ENCODE measurements around the gene ANXA1.

The ANXA1 gene, protein sequence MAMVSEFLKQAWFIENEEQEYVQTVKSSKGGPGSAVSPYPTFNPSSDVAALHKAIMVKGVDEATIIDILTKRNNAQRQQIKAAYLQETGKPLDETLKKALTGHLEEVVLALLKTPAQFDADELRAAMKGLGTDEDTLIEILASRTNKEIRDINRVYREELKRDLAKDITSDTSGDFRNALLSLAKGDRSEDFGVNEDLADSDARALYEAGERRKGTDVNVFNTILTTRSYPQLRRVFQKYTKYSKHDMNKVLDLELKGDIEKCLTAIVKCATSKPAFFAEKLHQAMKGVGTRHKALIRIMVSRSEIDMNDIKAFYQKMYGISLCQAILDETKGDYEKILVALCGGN
- total RNA-seq = 259 to 868 reads per million in 2 experiments

DNA sequence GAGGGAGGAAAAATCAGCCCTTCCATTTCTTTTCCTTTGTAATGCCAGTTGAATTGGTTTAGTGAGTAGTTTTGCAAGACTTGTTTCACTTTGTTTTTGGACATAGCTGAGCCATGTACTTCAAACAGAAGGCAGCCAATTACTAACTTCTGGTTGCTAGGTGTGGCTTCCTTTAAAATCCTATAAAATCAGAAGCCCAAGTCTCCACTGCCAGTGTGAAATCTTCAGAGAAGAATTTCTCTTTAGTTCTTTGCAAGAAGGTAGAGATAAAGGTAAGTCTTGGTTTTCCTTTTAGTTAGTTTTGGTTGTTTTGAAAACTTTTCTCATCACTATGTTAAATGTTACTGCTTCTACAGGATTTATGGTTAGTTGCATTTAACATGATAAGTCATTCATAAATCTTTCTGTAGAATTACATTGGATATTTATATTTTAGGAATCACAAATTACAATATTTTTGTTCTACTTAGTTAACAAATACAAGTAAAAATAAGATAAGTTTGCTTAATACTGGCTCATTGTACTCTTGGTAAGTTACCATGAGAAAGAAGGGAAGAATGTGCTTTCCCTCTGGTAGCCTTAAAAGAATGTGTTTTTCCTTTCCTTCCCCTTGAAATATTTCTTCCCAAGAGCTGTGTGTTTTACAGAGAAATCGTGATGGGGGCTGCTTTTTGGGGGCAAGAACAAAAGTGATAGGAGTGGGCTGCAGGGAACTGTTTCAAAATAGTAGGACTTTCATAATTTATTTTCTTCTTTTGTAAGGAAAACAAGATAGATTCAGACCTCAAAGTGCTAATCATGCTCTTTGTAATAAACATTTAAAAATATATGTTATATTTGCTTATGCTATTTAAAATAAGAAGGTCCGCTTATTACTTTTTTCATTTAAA is at the start of gene ANXA1:
Gene ANXA1 (plus strand): TSS at position 213 of the 890 bp plus-strand sequence. CDS start 6,671 bp downstream, outside the sequence.
- DNase-seq (ENCODE audit: low read depth) = peak; percentile 7

DNA sequence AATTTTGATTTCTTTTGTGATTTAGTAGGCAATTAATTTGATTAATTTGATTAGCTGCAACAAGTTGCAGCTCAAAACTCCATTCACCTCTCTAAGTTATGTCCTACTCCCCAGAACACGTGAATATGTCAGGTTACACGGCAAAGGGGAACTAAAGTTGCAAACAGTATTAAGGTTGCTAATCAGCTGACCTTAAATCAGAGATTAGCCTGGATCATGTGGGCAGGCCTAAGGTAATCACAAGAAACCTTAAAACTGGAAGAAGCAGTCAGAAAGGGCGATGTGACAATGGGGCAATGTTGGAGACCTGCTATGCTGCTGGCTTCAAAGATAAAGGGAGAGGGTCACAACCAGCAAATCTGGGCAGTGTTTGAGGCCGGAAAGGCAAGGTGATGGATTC is 47.3 kb upstream of the ANXA1 start:
- no peak for DNase-seq (ENCODE audit: low read depth)

DNA sequence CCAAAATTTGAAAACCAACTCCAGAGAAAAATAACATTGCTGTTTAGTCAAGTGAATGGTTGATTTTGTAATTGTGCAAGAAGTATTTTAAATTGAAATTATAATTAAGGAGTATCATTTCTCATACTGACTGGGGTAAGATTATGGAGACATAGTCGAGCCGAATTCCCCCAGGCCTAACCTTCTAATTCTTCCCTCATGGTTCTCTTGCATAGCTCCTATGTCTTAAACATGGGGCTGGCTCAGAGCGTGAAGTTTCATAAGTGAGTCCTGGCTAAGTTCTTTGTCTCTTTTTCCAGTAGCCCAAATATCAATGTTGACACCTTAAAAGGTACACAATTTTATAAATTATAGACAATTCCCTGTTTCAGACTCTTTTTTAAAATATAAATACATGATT is 46.7 kb upstream of the ANXA1 start:
- no peak for DNase-seq (ENCODE audit: low read depth)

DNA sequence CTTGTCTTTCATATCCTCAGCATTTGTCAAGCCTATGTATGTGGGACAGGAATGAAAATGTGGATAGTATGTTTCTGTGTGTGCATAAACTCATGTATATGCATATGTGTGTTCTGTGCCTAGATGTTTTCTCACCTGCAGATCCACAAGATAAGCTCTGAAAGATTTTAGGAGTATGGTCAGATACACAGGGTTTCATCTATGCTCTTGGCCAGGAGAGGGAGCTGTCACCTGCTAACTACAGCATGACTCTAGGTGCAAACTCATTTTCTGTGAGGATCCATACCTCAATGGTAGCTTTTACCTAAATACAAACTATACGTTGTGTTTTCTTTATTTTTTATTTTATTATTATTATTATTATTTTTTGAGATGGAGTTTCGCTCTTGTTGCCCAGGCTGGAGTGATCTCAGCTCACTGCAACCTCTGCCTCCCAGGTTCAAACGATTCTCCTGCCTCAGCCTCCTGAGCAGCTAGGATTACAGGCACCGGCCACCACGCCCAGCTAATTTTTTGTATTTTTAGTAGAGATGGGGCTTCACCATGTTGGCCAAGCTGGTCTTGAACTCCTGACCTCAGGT is 44.1 kb upstream of the ANXA1 start:
- DNase-seq (ENCODE audit: low read depth) = peak; percentile 45

DNA sequence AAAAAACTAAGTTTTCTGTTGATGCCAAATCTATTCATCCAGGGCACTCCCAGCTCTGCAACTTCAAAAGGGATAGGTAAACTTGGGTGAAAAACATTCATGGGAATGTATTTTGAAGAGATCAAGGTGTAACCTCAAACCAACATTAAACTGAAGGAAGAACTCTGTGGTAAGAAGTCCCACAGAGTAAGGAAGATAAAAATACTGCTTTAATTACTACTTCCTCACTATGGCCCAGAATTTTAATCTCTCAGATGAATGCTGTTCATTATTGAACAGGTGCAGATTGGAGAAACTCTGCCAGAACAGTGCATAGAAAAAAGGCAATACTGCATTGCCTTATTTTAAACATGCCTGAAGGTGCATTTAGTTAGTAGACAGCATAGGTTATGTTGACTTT is 37.6 kb upstream of the ANXA1 start:
- no peak for DNase-seq (ENCODE audit: low read depth)

DNA sequence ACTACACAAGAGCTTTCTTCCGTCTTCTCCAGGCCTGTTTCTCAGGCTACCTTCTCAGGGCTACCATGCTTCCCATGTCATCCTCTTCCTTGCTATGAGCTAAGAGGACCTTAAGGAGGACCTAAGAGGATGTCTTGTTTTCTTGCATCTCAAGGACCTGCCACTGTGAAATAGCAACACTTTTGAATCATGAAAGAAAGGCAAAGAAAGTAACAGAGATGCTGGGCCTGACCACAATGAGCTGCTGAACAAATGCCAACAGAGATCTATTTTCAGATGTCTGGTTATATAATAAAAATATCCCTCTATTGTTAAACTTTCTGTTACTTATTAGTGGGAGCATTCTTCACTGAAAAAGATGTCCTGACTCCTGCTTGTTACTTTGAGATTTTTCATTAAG is 36.7 kb upstream of the ANXA1 start:
- no peak for DNase-seq (ENCODE audit: low read depth)

DNA sequence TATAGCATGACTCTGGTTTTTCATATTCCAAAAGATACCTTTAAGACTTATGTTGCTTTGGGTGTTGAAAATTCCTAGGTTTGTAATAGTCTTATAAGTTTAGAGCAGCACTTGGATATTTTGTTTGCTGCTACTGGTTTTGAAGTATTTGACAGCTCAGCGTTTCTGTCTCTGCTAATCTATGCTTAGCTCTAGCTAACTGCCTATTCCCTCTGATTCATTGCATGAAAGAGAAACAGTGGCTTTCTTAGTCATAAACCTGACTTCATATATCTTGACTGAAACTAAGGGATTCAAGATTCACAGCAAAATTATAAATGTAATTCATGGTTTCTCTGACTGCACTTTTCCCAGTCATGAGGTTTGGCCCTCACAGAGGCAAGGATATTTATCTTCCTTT is 35.6 kb upstream of the ANXA1 start:
- DNase-seq (ENCODE audit: low read depth) = no peak

DNA sequence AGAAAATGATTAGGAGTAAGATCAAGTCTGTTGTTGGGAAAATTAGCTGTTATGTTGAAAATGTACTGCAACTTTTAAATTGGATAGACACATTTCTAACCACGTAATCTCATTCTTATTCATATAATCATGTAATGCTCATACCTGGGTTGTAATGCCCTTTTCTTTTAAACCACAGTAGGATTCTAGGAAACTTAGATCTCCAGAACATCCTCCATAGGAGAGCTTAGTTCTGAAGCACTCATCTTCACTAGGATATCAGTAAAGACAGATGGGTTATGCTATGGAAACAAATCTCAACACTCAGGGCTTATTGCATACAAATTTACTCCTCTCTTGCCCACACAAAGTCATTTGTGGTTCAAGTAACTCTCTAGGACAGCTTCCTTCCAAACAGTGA is 34.8 kb upstream of the ANXA1 start:
- no peak for DNase-seq (ENCODE audit: low read depth)

DNA sequence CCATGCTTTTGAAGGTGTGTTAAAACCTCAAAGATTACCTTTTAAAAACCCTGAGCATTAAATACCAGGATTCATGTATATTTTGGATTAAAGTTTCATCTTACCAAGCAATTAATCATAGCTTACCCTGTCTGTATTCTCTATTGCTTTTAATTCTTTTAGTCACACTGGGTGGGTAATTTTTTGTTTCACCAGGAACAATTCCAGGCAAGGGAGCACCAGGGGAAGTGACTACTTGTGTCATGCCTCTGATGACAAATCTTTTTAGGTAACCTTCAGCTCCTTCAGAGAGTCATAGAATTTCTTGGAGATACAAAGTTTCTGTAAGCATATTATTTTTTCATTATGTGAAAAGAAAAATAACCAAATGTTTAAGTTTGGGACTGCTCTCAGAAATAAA is 33.4 kb upstream of the ANXA1 start:
- DNase-seq (ENCODE audit: low read depth) = no peak

DNA sequence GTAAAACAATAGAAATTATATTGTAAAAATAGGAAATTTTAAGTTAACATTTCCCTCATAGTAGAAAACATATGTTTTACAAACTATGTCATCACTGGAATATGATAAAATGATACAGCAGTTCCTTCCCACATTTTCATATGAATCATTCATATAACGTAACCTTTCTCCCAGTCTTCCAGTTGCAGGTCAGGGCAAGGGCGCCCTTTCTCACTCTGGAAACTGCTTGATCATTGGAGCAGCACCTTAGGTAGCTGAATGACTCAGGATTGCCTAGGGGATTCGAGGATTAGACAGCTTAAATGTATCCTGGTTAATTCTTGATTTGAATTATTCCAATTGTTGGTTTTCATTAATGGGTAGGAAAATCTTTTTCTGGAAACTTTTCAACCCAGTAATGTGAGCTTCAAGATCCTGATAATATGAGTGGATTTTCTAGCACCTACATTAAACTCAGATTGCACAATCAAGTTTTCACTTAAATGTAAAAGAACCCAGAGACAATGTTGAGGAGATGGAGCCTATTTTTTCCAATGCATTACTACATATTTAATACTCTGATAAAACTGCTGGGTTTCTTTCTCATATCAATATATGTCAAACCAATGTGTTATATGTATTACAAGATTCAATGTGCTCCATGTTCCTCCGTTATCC is 32.6 kb upstream of the ANXA1 start:
- no peak for DNase-seq (ENCODE audit: low read depth)

DNA sequence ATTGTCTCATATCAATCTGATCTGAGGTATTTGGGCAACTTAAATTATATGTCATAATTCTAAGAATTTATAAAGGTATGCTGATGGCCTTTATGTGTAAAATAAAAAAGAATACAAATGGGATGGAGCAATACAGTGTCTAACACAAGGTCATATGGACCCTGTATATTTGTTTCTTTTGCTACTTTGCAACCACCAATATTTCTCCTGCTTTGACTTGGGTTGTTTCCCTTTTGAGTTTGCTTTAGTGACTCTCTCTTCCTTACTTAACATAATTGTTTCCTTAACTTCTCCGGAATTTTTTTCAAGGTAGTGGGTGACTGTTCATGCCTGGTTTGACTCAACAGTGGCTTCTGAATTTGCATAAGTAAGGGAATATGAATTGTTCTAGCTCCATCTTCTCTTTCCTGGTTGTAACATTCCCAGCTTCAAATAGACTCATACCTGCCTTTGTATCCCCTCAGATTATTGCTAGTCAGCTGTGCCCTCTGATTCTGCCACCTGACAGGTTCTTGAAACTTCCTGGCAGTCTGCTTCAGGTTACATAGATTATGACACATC is 30.2 kb upstream of the ANXA1 start:
- no peak for DNase-seq (ENCODE audit: low read depth)

DNA sequence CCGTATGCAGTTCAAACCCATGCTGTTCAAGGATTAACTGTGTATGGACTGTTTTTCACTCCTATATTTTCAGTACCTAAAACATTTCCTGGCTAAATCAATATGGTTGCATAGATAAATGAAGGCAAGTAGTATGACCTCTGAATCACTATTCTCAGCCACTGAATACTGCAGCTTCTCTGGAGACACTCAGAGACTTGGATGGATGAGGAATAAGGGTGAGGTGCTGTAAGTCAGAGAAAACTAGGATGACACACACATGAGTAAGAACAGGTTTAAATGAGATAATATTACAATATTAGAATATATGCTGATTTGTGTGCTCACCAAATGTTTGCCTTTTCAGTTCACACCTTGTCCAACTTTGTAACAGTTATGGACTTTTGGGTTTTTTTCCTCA is 26.0 kb upstream of the ANXA1 start:
- DNase-seq (ENCODE audit: low read depth) = no peak

DNA sequence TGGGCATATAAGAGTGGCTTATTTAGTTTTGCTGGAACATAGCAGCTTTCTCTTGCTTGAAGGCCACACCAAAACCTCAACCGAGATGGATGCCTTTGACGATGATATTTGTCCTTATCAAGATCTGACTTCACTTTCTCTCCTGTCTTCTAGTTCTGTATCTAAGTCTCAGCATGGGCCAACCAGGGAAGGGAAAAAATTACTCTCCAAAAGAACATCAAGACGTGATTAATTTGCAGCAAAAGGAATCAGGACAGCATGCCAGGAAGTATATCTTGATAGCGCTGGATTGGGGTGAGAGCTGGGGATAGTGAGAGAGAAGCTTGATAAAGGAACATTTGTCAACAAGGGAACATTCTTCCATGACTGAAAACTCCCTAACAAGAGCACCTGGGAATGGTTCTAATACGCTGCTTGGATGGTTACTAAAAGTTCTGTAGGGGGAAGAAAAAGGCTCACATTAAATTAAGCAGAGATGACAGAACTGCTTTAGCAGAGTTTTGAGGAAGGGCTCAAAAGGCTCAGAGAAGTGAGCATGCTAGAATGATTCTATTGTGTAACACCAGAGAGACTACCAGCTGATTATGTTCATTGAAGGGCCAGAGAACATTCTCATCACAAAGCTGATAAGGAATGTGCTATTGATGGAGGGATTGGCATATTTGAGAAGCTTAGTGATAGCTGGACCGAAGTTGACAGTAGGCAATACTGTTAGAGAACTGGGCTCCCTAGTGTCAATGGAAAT is 21.6 kb upstream of the ANXA1 start:
- DNase-seq (ENCODE audit: low read depth) = no peak

DNA sequence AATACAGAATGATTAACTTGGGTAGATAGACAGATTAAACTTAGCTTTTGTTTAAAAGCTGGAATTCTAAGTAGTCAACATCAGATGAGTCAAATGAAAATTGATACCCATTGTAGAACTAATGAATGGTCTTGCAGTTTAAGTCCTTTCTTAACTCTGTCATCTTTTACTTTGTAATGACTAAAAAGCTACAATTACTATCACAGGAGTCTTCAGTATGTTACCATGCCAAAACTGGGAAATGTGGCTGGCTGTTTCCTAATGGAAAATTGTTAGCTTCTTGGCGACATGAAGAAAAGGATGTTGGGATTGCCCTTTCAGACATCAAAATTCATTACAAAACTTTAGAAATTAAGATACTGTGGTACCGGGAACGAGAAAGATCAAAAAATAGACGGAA is 20.2 kb upstream of the ANXA1 start:
- DNase-seq (ENCODE audit: low read depth) = no peak

DNA sequence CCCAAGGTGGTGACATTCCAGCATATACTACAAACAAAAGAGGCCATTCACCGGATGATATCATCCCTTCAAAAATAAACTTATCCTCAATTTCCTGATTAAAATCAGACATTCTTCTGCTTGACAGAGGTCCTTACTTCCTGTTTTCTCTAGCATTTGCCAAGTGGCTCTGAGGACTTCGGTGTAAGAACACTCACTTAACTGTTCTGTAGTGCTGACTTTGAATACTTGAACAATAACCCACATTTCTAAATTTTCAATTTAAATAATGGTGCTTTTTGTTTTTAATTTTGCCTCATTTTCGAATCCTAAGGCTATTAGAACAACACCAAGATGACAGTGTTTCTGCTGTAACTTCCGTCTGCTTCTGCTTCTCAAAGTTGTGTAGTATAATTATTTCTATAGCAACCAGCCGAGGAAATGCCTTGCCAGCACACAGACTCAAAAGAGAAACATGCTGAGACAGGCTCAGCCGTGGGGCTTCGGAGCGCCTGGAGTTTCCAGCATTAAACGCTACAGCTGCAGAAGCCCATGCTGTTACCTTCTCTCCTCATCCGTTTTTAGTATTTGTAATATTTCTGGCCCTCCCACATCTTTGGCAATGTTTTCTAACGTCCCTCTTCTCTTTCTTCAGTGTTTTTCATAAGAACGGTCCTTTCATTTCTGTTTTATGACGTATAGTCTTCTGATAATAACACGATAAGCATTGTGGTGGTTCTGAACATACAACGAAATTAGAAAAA is 19.5 kb upstream of the ANXA1 start:
- peak; percentile 71 for DNase-seq (ENCODE audit: low read depth)

DNA sequence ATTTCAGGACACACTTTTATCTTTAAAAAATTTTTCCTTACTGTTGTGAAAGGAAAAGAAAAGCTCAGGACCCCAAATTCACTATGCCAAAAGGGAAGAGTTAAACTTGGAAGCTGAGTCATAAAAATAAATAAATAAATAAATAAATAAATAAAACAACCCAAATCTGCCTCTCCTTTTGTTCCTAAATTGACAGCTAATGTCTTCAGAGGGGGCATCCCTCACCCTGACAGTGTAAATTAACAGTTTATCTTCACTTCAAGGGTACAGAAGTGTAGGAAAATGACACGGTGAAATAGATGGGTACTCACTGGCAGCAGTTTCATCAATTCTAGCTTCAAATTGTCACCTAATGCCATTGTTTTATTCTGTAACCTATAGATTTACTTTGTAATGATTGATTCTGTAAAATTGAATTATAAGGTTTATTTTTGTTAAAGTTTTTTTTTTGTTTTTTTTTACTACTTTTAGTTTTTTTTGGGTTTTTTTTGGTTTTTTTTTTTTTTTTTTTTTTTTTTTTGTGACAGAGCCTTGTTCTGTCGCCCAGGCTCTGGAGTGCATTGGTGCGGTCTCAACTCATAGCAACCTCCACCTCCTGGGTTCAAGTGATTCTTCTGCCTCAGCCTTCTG is 18.5 kb upstream of the ANXA1 start:
- DNase-seq (ENCODE audit: low read depth) = no peak

DNA sequence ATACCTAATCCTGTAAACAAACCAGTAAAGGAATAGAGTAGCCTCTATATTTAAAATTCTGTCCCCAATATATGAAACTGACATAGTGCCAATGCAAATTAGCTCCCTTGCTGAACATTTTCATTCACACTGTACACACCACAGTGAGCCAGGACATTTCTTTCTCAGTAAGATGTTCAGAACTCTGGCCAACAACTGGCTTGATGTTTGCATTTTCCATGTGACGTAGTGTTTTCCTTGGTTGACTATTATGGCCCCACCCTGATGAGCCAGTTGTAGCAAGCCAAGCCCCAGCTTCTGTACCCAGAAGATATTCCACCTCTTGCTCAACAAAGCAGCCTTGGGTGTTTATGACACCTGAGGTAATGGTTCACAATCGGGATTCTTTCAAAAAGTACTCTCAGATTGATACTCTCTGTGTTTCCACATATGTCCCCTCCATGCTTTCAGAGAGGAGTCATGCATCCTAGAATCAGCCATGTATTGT is 17.7 kb upstream of the ANXA1 start:
- no peak for DNase-seq (ENCODE audit: low read depth)

DNA sequence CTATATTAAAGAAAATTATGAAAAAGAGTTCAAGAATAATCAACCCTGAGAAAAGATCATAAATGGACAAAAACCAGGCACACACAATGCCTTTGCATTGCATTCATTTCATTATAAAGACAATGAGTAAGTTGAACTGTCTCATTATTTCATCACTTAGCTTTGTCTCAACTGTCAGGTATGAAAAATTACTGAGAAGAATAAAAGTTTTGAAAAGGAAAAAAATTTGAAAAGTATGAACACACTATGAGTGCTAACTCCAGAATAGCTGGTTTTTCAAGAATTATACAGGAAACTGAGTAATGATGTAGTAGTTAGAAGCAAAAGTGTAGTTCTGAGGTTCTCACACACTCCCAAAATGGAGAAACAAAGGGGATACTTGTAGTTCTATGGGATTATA is 16.3 kb upstream of the ANXA1 start:
- no peak for DNase-seq (ENCODE audit: low read depth)

DNA sequence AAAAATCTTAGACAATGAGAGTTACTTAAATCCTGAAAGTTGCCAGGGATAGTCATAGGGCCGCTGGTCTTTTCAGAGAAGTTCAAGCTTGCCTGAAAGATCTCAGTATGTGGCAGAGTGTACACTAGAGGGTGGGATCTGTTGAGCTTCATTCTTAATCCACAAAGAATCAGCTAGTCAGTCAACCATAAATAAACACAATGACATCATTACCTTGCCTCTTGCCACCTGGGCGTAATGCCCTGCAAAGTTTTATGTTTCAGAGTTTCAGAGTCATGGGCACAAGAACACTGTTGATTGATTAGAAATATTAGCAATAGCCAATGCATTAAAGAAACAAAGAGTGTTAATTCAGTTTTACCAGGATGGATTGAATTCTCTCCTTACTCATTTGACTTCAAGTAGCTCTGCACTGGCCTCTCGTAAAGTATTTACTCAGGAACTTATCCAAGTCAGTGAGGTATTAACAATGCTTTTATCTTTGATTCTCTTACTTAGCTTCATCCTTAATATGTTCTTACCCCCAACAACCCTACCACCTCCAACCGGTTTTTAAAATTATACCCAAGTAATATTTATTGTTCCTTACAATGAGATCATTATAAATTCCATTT is 14.3 kb upstream of the ANXA1 start:
- DNase-seq (ENCODE audit: low read depth) = no peak

Data from T follicular helper cell (primary cell).